ENCODE measurements around the gene SLC22A16.

- TF ChIP-seq CTCF (IDR thresholded peaks at IDR 0.05) (no peak), POLR2A (IDR thresholded peaks at IDR 0.05) (no peak), POLR2AphosphoS5 (IDR thresholded peaks at IDR 0.05; ENCODE audit: insufficient read depth in 1 of 2, low read depth in 1 of 2) (no peak)
These were observed 48.6 kb upstream of the SLC22A16 start for GRCh38 chr6:110525001-110525400.
